HG03066 (cell line): ENCODE measurements around the gene IGHMBP2.

ENCODE experiments used
- ATAC-seq: cut with Tn5 transposase; IDR thresholded peaks from one replicate; pipeline ENCODE4 v1.9.1; 2021; ENCODE audit warnings: low read depth; ENCODE audit not compliant: unreplicated experiment

The IGHMBP2 gene

GRCh38 chr11:68889948-68890446 lies 13.7 kb upstream of the IGHMBP2 start:
- ATAC-seq, result no peak

GRCh38 chr11:68890490-68891231 lies 13.0 kb upstream of the IGHMBP2 start:
- no peak for ATAC-seq

GRCh38 chr11:68891351-68891948 lies 12.2 kb upstream of the IGHMBP2 start:
- no peak for ATAC-seq

- no peak for ATAC-seq
Measured at GRCh38 chr11:68892576-68892975, 11.1 kb upstream of the IGHMBP2 start.

- no peak for ATAC-seq
Measured at GRCh38 chr11:68893282-68893681, 10.4 kb upstream of the IGHMBP2 start.

GRCh38 chr11:68896171-68896959 lies 7.3 kb upstream of the IGHMBP2 start:
- ATAC-seq, result no peak

GRCh38 chr11:68897441-68897840 lies 6.2 kb upstream of the IGHMBP2 start:
- ATAC-seq, result no peak

- no peak for ATAC-seq
Measured at GRCh38 chr11:68900835-68901381, 2.8 kb upstream of the IGHMBP2 start.

- ATAC-seq, result peak; percentile 24
Measured at GRCh38 chr11:68904248-68904847, 657 bp downstream of the IGHMBP2 start.

- ATAC-seq, result no peak
Measured at GRCh38 chr11:68905421-68906360, 2.0 kb downstream of the IGHMBP2 start.

GRCh38 chr11:68908273-68908672 lies 4.6 kb downstream of the IGHMBP2 start:
- no peak for ATAC-seq

- ATAC-seq, result no peak
Measured at GRCh38 chr11:68910965-68911364, 7.3 kb downstream of the IGHMBP2 start.

- no peak for ATAC-seq
Measured at GRCh38 chr11:68911731-68912130, 8.0 kb downstream of the IGHMBP2 start.

GRCh38 chr11:68912254-68912653 lies 8.6 kb downstream of the IGHMBP2 start:
- ATAC-seq, result no peak

GRCh38 chr11:68913188-68913587 lies 9.5 kb downstream of the IGHMBP2 start:
- no peak for ATAC-seq

GRCh38 chr11:68914761-68915160 lies 11.1 kb downstream of the IGHMBP2 start:
- no peak for ATAC-seq

- ATAC-seq, result no peak
Measured at GRCh38 chr11:68916439-68916838, 12.7 kb downstream of the IGHMBP2 start.

GRCh38 chr11:68923614-68924013 lies 19.9 kb downstream of the IGHMBP2 start:
- ATAC-seq, result no peak

GRCh38 chr11:68924073-68924925 lies 20.6 kb downstream of the IGHMBP2 start:
- ATAC-seq, result no peak
